HG02678 (cell line): ENCODE data around the gene CDK5R2.
"Not testable (repeated sequence)": the region's sequence is repeated elsewhere in the genome, so short reads cannot be mapped to it uniquely, and the experiment has no call there.

Experiments
- ATAC-seq: cut with Tn5 transposase; IDR thresholded peaks from one replicate; pipeline ENCODE4 v1.9.1; 2021; ENCODE audit warnings: mild to moderate bottlenecking, moderate library complexity; ENCODE audit not compliant: unreplicated experiment

Gene CDK5R2

DNA sequence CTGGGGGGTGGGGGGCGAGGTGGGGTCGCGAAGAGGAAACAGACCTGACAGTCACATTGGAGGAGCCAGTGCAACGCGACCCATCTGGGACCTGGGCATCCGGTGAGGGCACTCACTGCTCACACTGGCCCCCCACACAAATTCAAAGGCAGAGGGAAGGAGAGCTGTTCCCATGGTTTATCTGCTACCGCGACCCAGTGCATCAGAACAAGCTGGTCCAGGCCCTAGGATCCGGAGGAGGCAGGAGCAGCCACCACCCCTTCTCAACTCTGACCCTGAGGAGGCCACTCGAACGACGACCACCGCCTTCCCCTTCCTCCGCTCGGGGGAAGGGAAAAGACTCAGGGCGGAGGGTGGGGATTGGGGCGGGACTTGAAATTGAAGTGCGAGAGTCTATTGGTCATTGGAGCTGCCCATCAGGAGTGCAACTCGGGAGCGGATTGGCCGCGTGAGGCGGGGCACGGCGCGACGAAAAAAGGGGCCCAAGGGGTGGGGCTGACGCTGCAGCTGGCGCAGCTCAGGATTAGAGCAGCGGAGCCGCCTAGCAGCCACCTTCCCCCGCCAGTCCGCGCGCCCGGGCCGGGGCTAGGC, at the start of gene CDK5R2:
CDK5R2 (plus strand) TSS at position 526 of the 591 bp plus-strand sequence. CDS start 155 bp downstream, outside the sequence.
- ATAC-seq, result peak; percentile 96

DNA sequence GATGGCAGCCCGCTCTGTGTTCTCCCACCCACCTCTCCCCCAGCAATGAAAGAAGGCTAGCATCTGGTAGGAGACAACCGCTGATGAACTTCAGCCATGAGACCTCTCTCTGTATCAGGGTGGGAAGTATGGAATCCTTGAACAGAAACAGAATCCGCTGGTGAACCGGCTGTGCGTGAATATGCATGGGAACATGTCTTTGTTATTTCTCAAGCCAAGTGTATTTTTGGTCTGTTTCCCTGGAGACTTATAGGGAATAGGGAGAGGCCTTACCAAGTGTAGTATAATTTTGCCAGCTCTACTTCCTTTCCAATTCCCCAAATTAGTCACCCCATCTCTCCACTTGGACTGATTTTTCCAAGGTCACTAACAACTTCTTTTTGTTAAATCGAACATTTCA, 48.7 kb upstream of the CDK5R2 start:
- no peak for ATAC-seq

DNA sequence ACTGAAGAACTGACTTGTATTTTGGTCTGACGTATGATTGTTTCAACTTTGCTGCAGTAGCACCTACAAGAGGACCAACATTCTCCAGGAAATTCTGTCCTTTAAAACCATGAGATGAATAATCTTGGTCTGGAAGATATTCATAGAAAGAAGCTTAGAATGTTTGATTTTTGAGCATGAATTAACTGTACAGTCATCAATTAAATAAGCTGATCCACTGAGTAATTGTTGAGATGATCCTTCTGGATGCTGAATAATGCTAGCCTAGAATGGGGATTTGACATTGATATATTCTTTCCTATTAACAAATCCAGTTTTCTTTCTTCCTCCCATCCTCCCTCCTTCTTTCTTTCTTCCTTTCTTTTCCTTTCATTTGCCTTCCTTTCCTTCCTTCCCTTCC, 39.0 kb upstream of the CDK5R2 start:
- ATAC-seq, result no peak

DNA sequence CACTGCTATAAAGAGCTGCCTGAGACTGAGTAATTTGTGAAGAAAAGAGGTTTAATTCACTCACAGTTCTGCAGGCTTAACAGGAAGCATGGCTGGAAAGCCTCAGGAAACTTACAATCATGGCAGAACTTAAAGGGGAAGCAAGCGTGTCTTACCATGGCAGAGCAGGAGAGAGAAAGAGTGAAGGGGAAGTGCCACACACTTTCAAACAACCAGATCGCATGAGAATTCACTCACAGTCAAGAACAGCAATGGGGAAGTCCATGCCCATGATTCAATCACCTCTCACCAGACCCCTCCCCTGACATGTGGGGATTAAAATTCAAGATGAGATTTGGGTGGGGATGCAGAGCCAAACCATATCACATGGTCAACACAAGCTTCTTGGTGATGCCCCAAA, 34.7 kb upstream of the CDK5R2 start:
- ATAC-seq, result no peak

DNA sequence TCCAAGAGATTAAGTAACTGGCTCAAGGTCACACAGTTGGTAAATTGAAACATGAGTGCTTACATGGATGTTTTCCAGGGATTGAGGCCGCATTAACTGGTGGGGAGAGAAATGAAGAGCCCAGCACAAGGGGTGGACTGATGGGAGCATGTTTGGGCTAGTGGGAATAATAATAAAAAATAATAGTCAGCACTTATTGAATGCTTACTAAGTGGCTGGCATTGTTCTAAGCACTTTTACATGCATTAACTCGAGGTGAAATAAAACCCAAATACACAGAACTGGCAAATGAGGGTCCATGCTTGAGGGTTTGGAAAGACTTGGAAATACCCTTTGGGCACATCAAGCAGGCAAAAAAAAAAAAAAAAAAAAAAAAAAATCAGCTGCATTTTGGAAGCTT, 34.0 kb upstream of the CDK5R2 start:
- ATAC-seq, result no peak

DNA sequence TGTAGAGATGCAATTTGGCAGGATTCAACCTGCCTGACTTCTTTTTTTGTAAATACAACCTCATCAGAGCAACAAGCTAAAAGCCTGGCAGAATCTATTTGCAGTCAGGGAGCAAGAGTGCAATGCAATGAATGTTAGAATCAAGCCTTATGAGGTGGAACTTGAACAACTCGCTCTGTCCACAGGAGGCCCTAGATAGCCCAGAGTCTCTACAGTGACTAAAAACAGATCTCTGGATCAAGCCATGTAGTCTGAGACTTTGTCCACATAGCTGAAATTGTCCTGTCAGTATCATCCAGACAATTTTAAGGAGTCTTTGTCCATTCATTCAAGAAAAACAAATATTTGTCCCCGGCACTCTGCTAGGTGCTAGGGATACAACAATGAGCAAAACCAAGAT, 32.0 kb upstream of the CDK5R2 start:
- no peak for ATAC-seq

DNA sequence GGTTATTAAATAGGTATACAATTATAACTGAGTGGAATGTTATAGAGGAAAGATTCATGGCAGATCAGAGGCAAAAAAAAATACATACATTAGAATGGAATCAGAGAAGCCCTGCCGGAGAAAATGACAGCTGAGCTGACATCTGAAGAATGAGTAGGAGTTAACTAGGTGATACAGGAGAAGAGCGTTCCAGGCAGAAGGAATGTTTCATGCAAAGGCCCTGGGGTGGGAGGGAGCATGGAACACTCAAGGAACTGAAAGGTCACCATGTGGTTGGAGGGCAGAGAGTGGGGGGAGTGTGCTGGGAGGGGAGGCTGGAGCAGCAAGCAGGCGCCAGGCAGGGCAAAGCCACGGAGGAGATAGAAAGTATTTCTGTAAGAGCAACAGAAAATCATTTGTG, 31.6 kb upstream of the CDK5R2 start:
- no peak for ATAC-seq

DNA sequence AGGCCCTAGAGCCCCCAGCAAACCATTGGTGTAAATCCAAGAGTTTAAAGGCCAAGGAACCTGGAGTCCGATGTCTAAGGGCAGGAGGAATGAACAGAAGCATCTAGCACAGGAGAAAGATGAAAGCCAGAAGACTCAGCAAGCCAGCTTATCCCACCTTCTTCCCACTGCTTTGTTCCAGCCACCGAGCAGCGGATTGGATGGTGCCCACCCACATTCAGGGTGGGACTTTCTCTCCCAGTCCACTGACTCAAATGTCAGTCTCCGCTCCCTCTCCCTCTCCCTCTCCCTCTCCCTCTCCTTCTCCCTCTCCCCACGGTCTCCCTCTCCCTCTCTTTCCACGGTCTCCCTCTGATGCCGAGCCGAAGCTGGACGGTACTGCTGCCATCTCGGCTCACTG, 29.0 kb upstream of the CDK5R2 start:
- ATAC-seq, result not testable (repeated sequence)

DNA sequence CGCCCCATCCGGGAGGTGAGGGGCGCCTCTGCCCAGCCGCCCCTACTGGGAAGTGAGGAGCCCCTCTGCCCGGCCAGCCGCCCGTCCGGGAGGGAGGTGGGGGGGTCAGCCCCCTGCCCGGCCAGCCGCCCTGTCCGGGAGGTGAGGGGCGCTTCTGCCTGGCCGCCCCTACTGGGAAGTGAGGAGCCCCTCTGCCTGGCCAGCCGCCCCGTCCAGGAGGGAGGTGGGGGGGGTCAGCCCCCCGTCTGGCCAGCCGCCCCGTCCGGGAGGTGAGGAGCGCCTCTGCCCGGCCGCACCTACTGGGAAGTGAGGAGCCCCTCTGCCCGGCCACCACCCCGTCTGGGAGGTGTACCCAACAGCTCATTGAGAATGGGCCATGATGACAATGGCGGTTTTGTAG, 27.7 kb upstream of the CDK5R2 start:
- ATAC-seq, result not testable (repeated sequence)

DNA sequence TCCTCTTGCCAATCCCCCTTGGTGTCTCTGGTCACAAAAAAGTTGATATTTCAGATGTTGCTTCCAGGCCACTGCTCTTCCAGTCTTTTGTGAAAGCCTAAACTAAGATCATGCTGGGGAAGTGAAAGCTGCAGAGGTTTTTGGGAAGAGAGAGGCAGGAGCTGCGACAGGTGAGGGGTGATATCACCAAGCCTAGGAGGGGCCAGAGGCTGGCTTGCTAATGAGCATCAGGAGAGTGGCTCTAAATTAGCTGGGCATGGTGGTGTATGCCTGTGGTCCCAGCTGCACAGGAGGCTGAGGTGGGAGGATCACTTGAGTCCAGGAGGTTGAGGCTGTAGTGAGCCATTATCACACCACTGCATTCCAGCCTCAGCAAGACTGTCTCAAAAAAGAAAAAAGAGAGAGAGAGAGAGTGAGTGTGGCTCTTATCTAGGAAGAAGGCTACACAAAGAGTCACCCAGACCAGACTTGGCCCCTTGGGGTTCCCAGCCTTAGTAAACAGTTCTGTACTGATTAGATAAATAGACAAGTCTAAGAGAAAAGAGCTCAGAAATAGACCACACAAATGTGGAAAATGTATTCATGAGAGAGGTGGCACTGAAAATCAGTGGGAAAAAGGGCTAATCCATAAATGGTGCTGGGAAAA, 14.6 kb upstream of the CDK5R2 start:
- no peak for ATAC-seq

DNA sequence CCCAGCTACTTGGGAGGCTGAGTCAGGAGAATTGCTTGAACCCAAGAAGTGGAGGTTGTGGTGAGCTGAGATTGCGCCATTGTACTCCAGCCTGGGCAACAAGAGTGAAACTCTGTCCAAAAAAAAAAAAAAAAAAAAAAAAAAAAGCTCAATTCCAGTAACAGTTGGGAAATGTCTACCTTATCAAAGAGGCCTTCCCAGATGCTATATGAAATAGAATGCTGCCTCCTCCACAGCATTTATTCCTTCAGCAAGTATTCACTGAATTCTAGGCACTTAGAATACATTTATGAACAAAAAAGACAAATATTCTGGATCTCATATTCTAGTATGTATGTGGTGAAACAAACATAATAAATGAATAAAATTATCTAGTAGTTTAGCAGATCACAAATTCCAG, 12.8 kb upstream of the CDK5R2 start:
- ATAC-seq, result no peak

DNA sequence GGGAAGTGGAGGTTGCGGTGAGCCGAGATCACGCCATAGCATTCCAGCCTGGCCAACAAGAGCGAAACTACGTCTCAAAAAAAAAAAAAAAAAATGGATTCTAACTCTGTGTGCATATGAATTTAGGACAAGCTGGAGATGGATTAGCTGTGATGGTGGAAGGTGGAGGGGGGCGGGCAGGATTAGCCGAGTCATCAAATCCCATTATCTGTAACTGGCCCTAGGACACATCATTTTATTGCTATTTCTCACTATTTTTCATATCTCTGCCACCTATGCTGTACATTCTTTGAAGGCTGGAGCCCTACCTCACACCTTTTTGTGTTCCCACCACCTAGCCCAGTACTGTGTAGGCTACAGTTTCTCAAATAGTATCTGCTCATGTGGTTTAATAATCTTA, 7.3 kb upstream of the CDK5R2 start:
- ATAC-seq, result no peak

DNA sequence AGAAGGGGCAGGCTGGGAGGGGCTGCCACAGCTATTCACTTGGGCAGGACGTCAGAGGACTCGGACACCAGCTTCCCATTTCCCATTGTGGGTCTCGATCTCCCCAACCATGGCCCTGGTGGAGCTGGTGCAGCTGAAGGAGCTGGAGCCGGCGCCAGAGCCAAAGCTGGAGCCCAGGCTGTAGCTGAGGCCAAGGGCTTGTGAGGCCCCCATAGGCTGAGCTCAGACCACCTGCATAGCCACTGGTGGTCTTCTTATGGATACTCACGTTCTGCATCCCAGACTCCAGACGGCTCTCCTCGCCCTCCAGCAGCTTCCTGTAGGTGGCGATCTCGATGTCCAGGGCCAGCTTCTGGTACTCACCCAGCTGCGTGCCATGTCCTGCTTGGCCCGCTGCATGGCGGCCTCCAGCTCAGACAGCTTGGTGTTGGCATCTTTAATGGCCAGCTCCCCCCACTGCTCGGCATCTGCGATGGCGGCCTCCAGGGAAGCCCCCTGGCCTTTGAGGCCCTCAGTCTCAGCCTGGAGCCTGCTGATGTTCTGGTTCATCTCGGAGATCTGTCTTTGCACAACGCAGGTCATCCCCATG, 6.0 kb upstream of the CDK5R2 start:
- ATAC-seq, result no peak

DNA sequence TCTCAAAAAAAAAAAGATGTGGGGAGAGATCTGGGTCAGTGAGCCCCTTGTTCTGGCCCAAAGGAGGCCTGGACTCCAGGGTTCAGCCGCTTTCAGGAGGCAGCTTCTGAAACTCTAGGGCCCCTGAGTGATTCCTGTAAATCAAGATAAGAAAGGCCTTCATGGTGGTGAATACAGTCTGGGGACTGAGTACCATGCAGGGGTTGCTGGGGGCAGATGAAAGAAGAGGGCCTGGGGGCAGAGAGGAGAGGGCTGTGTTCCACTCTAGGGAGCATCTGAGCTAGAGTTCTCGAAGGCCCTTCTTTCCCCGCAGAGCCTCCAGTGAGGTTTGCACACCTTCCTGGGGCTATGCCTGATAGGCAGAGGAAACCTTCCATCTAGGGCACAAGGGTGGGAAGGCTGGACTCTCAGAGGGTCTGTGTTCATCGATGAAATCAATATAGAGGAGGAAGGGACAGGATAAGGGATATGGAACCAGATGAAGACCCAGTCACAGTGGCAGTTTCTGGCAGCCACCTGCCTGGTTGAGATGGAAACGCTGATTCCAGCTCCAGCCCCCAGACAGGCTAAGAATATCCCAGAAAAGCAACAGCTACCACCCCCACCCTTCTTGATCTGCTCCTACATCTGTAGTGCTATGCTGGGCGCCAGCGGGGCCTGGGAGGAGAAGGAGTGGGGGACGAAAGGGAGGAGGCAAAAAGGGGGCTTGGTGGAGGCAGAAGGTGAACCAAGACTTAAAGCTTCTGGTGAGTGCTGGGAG, 4.7 kb upstream of the CDK5R2 start:
- no peak for ATAC-seq

DNA sequence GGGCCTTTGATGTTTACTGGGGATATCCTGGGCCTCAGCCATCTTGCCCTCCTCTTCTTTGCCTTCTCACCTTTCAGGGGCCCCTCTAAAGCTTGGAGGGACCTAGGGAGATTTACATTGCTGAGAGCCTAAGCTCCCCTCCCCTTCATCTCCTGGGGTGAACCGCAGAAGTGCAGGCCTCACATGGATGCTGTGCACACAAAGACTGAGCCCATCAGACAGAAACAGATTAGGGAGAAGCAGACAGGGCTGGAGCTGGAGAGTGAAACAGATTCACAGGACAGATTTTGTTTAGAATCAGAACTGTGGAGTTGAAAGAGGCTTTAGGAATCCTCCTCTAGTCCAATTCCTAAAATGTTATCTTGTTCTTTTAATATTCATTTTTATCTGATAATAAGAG, 3.4 kb upstream of the CDK5R2 start:
- no peak for ATAC-seq

DNA sequence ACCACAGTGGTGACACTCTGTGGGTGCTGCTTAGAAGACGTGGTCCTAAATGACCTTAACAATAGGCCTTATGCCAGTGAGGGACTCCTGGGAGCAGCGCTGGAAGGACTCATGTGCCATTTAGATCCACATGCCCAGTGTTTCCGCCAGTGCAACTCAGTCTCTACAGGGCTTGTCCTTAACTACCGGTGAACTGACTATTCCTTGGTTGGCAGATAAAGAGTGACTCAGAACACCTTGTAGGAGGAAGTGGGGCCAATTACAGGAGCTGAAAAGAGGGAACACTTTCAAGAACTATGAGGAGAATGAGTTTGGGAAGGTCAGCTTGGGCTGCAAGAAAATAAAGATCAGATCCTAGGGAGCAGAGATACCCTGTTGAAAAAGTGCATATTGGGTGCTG, 1.8 kb upstream of the CDK5R2 start:
- no peak for ATAC-seq

DNA sequence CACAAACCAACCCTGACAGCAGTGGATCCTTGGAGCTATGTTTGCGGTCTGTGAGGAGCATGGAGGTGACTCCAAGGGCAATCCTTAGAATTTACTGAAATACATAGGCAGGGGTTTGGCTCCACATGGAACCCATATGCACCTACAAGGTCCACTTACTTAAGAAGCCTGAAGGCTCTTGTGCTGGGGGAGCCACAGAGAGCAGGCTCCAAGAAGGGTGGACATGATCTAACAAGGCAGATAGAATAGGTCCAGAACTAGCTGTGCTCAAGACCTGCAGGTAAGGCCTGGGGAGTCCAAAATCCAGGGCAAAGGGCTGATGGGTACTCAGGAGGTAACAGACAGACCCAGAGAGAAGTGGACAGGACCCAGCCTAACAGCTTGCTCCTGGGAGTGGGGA, 1.2 kb upstream of the CDK5R2 start:
- no peak for ATAC-seq

DNA sequence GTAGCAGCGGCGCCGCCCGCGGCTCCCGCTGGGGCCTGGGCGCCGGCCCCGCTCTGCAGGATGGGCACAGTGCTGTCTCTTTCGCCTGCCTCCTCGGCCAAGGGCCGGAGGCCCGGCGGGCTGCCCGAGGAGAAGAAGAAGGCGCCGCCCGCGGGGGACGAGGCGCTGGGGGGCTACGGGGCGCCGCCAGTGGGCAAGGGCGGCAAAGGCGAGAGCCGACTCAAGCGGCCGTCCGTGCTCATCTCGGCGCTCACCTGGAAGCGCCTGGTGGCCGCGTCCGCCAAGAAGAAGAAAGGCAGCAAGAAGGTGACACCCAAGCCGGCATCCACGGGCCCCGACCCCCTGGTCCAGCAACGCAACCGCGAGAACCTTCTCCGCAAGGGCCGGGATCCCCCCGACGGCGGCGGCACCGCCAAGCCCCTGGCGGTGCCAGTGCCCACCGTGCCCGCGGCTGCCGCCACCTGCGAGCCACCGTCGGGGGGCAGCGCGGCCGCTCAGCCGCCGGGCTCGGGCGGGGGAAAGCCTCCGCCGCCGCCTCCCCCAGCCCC, 369 bp downstream of the CDK5R2 start:
- ATAC-seq, result no peak

DNA sequence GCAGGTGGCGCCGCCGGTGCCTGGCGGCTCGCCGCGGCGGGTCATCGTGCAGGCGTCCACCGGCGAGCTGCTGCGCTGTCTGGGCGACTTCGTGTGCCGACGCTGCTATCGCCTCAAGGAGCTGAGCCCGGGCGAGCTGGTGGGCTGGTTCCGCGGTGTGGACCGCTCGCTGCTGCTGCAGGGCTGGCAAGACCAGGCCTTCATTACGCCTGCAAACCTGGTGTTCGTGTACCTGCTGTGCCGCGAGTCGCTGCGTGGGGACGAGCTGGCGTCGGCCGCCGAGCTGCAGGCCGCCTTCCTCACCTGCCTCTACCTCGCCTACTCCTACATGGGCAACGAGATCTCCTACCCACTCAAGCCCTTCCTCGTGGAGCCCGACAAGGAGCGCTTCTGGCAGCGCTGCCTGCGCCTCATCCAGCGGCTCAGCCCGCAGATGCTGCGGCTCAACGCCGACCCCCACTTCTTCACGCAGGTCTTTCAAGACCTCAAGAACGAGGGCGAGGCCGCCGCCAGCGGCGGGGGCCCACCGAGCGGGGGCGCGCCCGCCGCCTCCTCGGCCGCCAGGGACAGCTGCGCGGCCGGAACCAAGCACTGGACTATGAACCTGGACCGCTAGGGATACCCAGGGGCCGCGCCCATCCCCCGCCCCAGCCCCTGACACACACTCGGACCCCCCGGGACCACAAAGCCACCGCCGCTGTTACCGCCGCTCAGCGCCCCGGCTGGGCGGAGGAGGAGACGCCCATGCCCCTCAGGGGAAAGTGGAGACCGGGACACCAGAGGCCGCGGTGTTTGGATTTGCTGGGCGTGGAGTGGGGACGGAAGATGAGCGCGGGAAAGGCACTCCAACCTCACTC, 1.1 kb downstream of the CDK5R2 start:
- ATAC-seq, result no peak

DNA sequence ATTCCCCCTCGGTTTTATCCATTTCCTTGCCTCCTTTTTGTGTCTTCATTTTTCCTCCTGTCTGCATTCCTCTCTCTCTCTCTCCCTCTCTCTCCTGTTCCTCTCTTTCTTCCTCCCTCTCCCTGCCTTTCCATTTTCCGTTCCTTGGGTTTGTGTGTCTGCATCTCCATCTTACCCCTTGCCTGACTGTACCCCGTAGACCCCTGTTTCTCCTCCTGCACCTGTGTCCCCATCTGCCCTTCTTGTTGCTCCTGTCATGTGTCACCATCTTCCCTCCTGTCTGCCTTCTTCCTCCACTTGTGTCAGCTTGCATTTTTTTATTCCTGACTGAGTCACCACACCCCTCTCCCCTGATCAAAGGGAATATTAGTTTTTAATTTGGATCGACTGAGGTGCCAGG, 1.8 kb downstream of the CDK5R2 start:
- ATAC-seq, result no peak
